Gastroesophageal sphincter (tissue), 3 donors: ENCODE data around the gene GPRC5B.

Source experiments
- EP300 ChIP-seq: sonication (generic); formaldehyde crosslinking; IDR thresholded peaks from one replicate; pipeline ENCODE4 v1.6.1; 2017; ENCODE audit warnings: antibody characterized with exemption, mild to moderate bottlenecking
- POLR2A ChIP-seq, 2 donors: fragments of 450-650 bp; IDR thresholded peaks; one replicate each; pipeline ENCODE4 v1.6.1; 2017; ENCODE audit warnings: antibody characterized with exemption in 2 of 2, mild to moderate bottlenecking in 2 of 2, moderate library complexity in 1 of 2
- POLR2AphosphoS5 ChIP-seq: sonication (generic); formaldehyde crosslinking; IDR thresholded peaks from one replicate; pipeline ENCODE4 v1.6.1; 2017; ENCODE audit warnings: antibody characterized with exemption
- TF ChIP-seq, protein P1 (sequence below), 4 experiments: fragments of 200-600 bp in 2 of 4; fragments of 450-650 bp in 2 of 4; sonication (generic) in 1 of 4; IDR thresholded peaks; one replicate each; pipeline ENCODE4 v1.5.1; 2017 to 2019; ENCODE audit warnings: antibody characterized with exemption in 4 of 4, mild to moderate bottlenecking in 2 of 4, moderate library complexity in 2 of 4

DNA sequence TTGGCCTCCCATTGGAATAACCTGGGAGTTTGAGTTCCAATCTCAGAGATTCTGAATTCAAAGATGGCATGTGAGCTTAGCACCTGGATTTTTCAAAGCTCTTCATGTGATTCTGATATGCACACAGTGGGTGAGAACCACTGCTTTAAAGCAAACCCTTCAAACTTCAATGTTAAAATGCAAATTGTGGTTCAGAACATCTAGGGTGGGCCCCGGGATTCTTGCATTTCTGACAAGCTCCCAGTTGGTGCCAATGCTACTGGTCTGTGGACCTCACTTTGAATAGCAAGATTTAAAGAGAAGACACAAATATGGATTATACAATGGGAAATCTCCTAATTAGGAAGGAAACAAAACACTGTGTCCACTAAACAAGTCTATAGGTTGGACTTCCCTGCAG, 43.8 kb upstream of the GPRC5B start:
- no peak for TF ChIP-seq POLR2A (IDR thresholded peaks at IDR 0.05)
- TF ChIP-seq, protein P1, sequence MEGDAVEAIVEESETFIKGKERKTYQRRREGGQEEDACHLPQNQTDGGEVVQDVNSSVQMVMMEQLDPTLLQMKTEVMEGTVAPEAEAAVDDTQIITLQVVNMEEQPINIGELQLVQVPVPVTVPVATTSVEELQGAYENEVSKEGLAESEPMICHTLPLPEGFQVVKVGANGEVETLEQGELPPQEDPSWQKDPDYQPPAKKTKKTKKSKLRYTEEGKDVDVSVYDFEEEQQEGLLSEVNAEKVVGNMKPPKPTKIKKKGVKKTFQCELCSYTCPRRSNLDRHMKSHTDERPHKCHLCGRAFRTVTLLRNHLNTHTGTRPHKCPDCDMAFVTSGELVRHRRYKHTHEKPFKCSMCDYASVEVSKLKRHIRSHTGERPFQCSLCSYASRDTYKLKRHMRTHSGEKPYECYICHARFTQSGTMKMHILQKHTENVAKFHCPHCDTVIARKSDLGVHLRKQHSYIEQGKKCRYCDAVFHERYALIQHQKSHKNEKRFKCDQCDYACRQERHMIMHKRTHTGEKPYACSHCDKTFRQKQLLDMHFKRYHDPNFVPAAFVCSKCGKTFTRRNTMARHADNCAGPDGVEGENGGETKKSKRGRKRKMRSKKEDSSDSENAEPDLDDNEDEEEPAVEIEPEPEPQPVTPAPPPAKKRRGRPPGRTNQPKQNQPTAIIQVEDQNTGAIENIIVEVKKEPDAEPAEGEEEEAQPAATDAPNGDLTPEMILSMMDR (IDR thresholded peaks at IDR 0.05): no peak
- no peak for TF ChIP-seq EP300
- no peak for TF ChIP-seq POLR2AphosphoS5
